ENCODE results near the gene CDH22.

The CDH22 gene

GRCh38 chr20:46182276-46183200 is 125.8 kb downstream of the CDH22 start:
- ChIA-PET CTCF (interaction anchor here (0.7 to 1.0 kb wide), 2 partner anchors 29 to 170 kb away, joined by 3 read pairs; no protein-coding TSS in a partner anchor), POLR2A (no interaction called here)
- no peak for DNase-seq (ENCODE audit: extremely low spot score)
- TF ChIP-seq CTBP1 (IDR thresholded peaks at IDR 0.05; ENCODE audit: borderline replicate concordance) (no peak), ELF4 (IDR thresholded peaks at IDR 0.05) (no peak), FOXM1 (IDR thresholded peaks at IDR 0.05; ENCODE audit: borderline replicate concordance) (no peak), FOXK2 (IDR thresholded peaks at IDR 0.05) (no peak), PKNOX1 (IDR thresholded peaks at IDR 0.05) (no peak), HDGF (IDR thresholded peaks at IDR 0.05; ENCODE audit: borderline replicate concordance) (no peak), ZNF384 (IDR thresholded peaks at IDR 0.05) (no peak), FOXA1 (IDR thresholded peaks at IDR 0.05) (no peak), BHLHE40 (IDR thresholded peaks at IDR 0.05; ENCODE audit: borderline replicate concordance) (no peak), ARNT (IDR thresholded peaks at IDR 0.05) (no peak)

GRCh38 chr20:46179862-46180261 is 128.4 kb downstream of the CDH22 start:
- ChIA-PET POLR2A (no interaction called here), CTCF (no interaction called here)
- no peak for DNase-seq (ENCODE audit: extremely low spot score)
- TF ChIP-seq ARNT (IDR thresholded peaks at IDR 0.05) (no peak), ELF4 (IDR thresholded peaks at IDR 0.05) (no peak), L3MBTL2 (conservative IDR thresholded peaks at IDR 0.05) (no peak), ZNF384 (IDR thresholded peaks at IDR 0.05) (no peak), LEF1 (IDR thresholded peaks at IDR 0.05; ENCODE audit: borderline replicate concordance) (no peak), SUZ12 (IDR thresholded peaks at IDR 0.05) (no peak), SP1 (IDR thresholded peaks at IDR 0.05) (no peak), BHLHE40 (IDR thresholded peaks at IDR 0.05; ENCODE audit: borderline replicate concordance) (no peak), HDGF (IDR thresholded peaks at IDR 0.05; ENCODE audit: borderline replicate concordance) (no peak), NFRKB (IDR thresholded peaks at IDR 0.05) (no peak), PKNOX1 (IDR thresholded peaks at IDR 0.05) (no peak)

- ChIA-PET CTCF (no interaction called here), POLR2A (no interaction called here)
- TF ChIP-seq PKNOX1 (IDR thresholded peaks at IDR 0.05): no peak
- no peak for TF ChIP-seq ZNF384 (IDR thresholded peaks at IDR 0.05)
- no peak for TF ChIP-seq BHLHE40 (IDR thresholded peaks at IDR 0.05; ENCODE audit: borderline replicate concordance)
- TF ChIP-seq L3MBTL2 (conservative IDR thresholded peaks at IDR 0.05): no peak
- no peak for TF ChIP-seq FOXK2 (IDR thresholded peaks at IDR 0.05)
- TF ChIP-seq CTBP1 (IDR thresholded peaks at IDR 0.05; ENCODE audit: borderline replicate concordance): no peak
- TF ChIP-seq SUZ12 (IDR thresholded peaks at IDR 0.05): no peak
- no peak for TF ChIP-seq HDGF (IDR thresholded peaks at IDR 0.05; ENCODE audit: borderline replicate concordance)
- DNase-seq (ENCODE audit: extremely low spot score): no peak
These were observed 129.4 kb downstream of the CDH22 start for GRCh38 chr20:46178891-46179290.

- CTCF ChIA-PET: no interaction called here
These were observed 130.5 kb downstream of the CDH22 start for GRCh38 chr20:46177768-46178167.

GRCh38 chr20:46176739-46177378 is 131.4 kb downstream of the CDH22 start:
- DNase-seq (ENCODE audit: extremely low spot score): no peak
- ChIA-PET CTCF (no interaction called here), POLR2A (no interaction called here)
- TF ChIP-seq ZNF384 (IDR thresholded peaks at IDR 0.05): no peak
- TF ChIP-seq TARDBP (IDR thresholded peaks at IDR 0.05): no peak
- no peak for TF ChIP-seq FOXM1 (IDR thresholded peaks at IDR 0.05; ENCODE audit: borderline replicate concordance)
- no peak for TF ChIP-seq FOXA1 (IDR thresholded peaks at IDR 0.05)
- no peak for TF ChIP-seq ARNT (IDR thresholded peaks at IDR 0.05)
- TF ChIP-seq SUZ12 (IDR thresholded peaks at IDR 0.05): no peak
- TF ChIP-seq LEF1 (IDR thresholded peaks at IDR 0.05; ENCODE audit: borderline replicate concordance): no peak
- TF ChIP-seq SP1 (IDR thresholded peaks at IDR 0.05): no peak
- no peak for TF ChIP-seq PKNOX1 (IDR thresholded peaks at IDR 0.05)
- no peak for TF ChIP-seq L3MBTL2 (conservative IDR thresholded peaks at IDR 0.05)

More at GRCh38 chr20:46177768-46178167, 130.5 kb downstream of the CDH22 start:
- no peak for TF ChIP-seq TARDBP (IDR thresholded peaks at IDR 0.05)
- no peak for TF ChIP-seq PKNOX1 (IDR thresholded peaks at IDR 0.05)
- TF ChIP-seq SP1 (IDR thresholded peaks at IDR 0.05): no peak
- no peak for TF ChIP-seq L3MBTL2 (conservative IDR thresholded peaks at IDR 0.05)
- no peak for TF ChIP-seq FOXA1 (IDR thresholded peaks at IDR 0.05)
- TF ChIP-seq SUZ12 (IDR thresholded peaks at IDR 0.05): no peak
- no peak for TF ChIP-seq LEF1 (IDR thresholded peaks at IDR 0.05; ENCODE audit: borderline replicate concordance)
- TF ChIP-seq ARNT (IDR thresholded peaks at IDR 0.05): no peak
- TF ChIP-seq ELF4 (IDR thresholded peaks at IDR 0.05): no peak
- no peak for TF ChIP-seq FOXK2 (IDR thresholded peaks at IDR 0.05)
- no peak for TF ChIP-seq BHLHE40 (IDR thresholded peaks at IDR 0.05; ENCODE audit: borderline replicate concordance)
- no peak for TF ChIP-seq ZNF384 (IDR thresholded peaks at IDR 0.05)
- no peak for TF ChIP-seq CTBP1 (IDR thresholded peaks at IDR 0.05; ENCODE audit: borderline replicate concordance)
- POLR2A ChIA-PET: no interaction called here
- DNase-seq (ENCODE audit: extremely low spot score): no peak
